Measurements from ENCODE around the gene NLE1.

- TF ChIP-seq EGR1 (IDR thresholded peaks at IDR 0.05; ENCODE audit: borderline replicate concordance, low read depth, low read length) (no peak), ATF3 (IDR thresholded peaks at IDR 0.05; ENCODE audit: insufficient read depth, low read depth, low read length) (no peak), EZH2 (IDR thresholded peaks at IDR 0.05; ENCODE audit: low read depth, low read length, severe bottlenecking) (no peak), CTCF (IDR thresholded peaks at IDR 0.05; ENCODE audit: control extremely low read depth in 1 of 3, insufficient read depth in 1 of 3, low read depth in 1 of 3, low read length in 3 of 3) (peak in 1 of 3 experiments; percentile 33; a peak in 2 of 4 replicates), SIN3A (conservative IDR thresholded peaks at IDR 0.05 in 1 of 2, IDR thresholded peaks at IDR 0.05 in 1 of 2; ENCODE audit: low read depth in 1 of 2, low read length in 2 of 2) (no peak), TCF12 (IDR thresholded peaks at IDR 0.05; ENCODE audit: low read depth, low read length) (no peak), GTF2F1 (IDR thresholded peaks at IDR 0.05; ENCODE audit: borderline replicate concordance, low read depth, low read length) (no peak), POLR2A (IDR thresholded peaks at IDR 0.05; ENCODE audit: control extremely low read depth in 1 of 2, low read depth in 2 of 2, low read length in 2 of 2) (no peak), POLR2AphosphoS5 (IDR thresholded peaks at IDR 0.05; ENCODE audit: low read depth, low read length) (no peak), CHD2 (IDR thresholded peaks at IDR 0.05; ENCODE audit: low read length) (no peak), BRCA1 (IDR thresholded peaks at IDR 0.05; ENCODE audit: low read depth, low read length) (no peak)
Observed at GRCh38 chr17:35116845-35117244, 25.3 kb downstream of the NLE1 start.
